OCI-LY3 (cell line): ENCODE measurements around the gene PNCK.

Experiments
- EZH2phosphoT487 ChIP-seq: fragments of 200-600 bp; shearing (Covaris generic); IDR thresholded peaks from 2 replicates; pipeline ENCODE4 v1.6.1; 2018; ENCODE audit warnings: antibody characterized with exemption, mixed run types, low read depth
- TF ChIP-seq, protein P1 (sequence below): fragments of 200-600, 300-600 bp; sonication (generic); IDR thresholded peaks from 2 replicates; pipeline ENCODE4 v1.5.1; 2014; ENCODE audit warnings: antibody characterized with exemption, low read length, low read depth

DNA sequence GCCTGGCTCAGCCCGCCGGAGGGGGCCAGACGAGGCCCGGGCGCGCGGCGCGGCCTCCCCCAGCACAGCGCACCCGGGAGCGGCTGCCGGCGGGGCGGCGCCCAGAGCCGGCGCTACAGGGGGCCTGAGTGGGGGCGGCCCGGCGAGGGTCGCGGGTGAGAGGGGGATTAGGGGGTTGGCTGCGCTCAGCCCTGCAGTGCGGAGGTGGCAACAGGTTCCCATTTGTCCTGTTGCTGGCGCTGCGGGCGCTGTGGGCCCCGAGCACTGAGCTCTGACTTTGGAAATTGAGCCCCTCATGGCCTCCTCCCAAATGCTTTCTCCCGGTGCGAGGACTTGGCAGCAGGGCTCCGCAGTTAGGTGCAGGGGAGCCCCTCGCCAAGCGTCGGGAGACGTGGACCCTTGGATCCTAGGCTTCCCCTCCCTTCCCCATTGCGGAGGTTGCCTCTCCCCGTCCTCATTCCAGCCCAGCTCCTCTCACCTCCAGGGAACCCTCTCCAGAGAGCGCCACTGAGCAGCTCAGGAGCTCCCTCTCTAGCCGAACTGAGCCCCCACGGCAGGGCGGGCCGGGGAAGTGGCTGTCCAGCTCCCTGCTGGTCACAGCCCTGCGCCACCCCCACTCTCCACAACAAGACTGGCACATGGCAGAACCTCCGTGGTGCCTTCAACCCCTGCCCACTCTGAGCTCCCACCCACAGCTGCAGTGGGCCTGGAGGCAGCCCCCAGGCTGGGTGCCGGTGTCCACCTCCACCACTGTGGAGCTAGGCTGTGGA lies 29.1 kb downstream of the PNCK start:
- TF ChIP-seq, protein P1, sequence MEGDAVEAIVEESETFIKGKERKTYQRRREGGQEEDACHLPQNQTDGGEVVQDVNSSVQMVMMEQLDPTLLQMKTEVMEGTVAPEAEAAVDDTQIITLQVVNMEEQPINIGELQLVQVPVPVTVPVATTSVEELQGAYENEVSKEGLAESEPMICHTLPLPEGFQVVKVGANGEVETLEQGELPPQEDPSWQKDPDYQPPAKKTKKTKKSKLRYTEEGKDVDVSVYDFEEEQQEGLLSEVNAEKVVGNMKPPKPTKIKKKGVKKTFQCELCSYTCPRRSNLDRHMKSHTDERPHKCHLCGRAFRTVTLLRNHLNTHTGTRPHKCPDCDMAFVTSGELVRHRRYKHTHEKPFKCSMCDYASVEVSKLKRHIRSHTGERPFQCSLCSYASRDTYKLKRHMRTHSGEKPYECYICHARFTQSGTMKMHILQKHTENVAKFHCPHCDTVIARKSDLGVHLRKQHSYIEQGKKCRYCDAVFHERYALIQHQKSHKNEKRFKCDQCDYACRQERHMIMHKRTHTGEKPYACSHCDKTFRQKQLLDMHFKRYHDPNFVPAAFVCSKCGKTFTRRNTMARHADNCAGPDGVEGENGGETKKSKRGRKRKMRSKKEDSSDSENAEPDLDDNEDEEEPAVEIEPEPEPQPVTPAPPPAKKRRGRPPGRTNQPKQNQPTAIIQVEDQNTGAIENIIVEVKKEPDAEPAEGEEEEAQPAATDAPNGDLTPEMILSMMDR = no peak
- TF ChIP-seq EZH2phosphoT487 = no peak
